Measurements from ENCODE around the gene PLXNA2.

- no peak for TF ChIP-seq ZFP3 (CRISPR knock-in tag; IDR thresholded peaks at IDR 0.05)
- no peak for TF ChIP-seq OSR1 (CRISPR knock-in tag; IDR thresholded peaks at IDR 0.05)
- TF ChIP-seq ESRRG (CRISPR knock-in tag; IDR thresholded peaks at IDR 0.05) = no peak
- TF ChIP-seq TOX (CRISPR knock-in tag; IDR thresholded peaks at IDR 0.05; ENCODE audit: borderline replicate concordance) = no peak
- TF ChIP-seq ZNF70 (CRISPR knock-in tag; IDR thresholded peaks at IDR 0.05) = no peak
- no peak for TF ChIP-seq ARNTL (CRISPR knock-in tag; IDR thresholded peaks at IDR 0.05; ENCODE audit: borderline replicate concordance, low read depth)
- no peak for TF ChIP-seq ZNF8 (CRISPR knock-in tag; IDR thresholded peaks at IDR 0.05)
- TF ChIP-seq CREB5 (CRISPR knock-in tag; IDR thresholded peaks at IDR 0.05; ENCODE audit: low read depth) = no peak
- no peak for TF ChIP-seq ZFP30 (CRISPR knock-in tag; IDR thresholded peaks at IDR 0.05)
- TF ChIP-seq RARB (CRISPR knock-in tag; IDR thresholded peaks at IDR 0.05) = no peak
- no peak for TF ChIP-seq POU6F1 (CRISPR knock-in tag; IDR thresholded peaks at IDR 0.05; ENCODE audit: borderline replicate concordance, low read depth)
- TF ChIP-seq ISL1 (CRISPR knock-in tag; IDR thresholded peaks at IDR 0.05) = no peak
- no peak for TF ChIP-seq ZNF565 (CRISPR knock-in tag; conservative IDR thresholded peaks at IDR 0.05; ENCODE audit: low read depth)
These were observed 6.8 kb upstream of the PLXNA2 start for GRCh38 chr1:208251015-208251414.
